GM06990 (cell line): Measurements from ENCODE around the gene ADAM12.

Source experiments
- DNase-seq: peaks from one replicate; pipeline ENCODE4 v3.0.0-alpha.2; 2011; ENCODE audit not compliant: insufficient read length; ENCODE audit errors: extremely low read depth
- H3K27me3 ChIP-seq: replicated peaks from 2 replicates; pipeline ENCODE4 v1.6.0; 2011; ENCODE audit warnings: low read length; ENCODE audit not compliant: control insufficient read depth, insufficient read depth
- H3K36me3 ChIP-seq: 2 replicates; pipeline ENCODE4 v1.5.1; 2011; ENCODE audit warnings: low read length; ENCODE audit not compliant: control insufficient read depth, insufficient read depth
- H3K4me3 ChIP-seq: replicated peaks from 2 replicates; pipeline ENCODE4 v1.5.1; 2011; ENCODE audit warnings: low read depth, mild to moderate bottlenecking, control low read depth, low read length
- CTCF ChIP-seq: IDR thresholded peaks from 2 replicates; pipeline ENCODE4 v1.5.1; 2011; ENCODE audit warnings: low read length, control low read depth, mild to moderate bottlenecking, inconsistent platforms; ENCODE audit not compliant: insufficient read depth, poor library complexity, severe bottlenecking

The ADAM12 gene

DNA sequence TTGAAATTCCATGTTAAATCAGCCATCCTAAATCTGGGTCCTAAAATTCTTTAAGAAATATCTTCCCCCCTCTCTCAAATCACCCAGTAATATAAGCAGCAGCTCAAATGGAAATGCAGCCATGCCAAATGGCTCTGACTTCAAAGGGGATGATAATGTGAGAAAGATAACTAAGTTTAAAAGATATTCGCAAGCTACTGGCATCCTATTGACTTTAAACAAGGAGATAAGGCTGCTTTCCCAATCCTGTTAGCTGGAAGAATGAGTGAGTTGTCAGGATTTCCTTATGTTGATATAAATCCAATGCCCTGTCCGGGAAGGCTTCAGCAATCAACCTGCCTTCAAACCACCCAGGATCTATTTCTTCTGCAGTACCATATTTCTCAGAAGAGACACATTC lies 320.0 kb downstream of the ADAM12 start:
- TF ChIP-seq CTCF, result no peak
- Histone ChIP-seq H3K27me3 (no peaks in the 10 kb centered on the region), H3K36me3 (no peaks in the 10 kb centered on the region), H3K4me3 (no peak overlapping the region)
- DNase-seq, result no peak

GRCh38 chr10:126066456-126066855 lies 321.8 kb downstream of the ADAM12 start:
- no peak for DNase-seq
- no peak for TF ChIP-seq CTCF
- Histone ChIP-seq H3K4me3 (no peak overlapping the region), H3K36me3 (no peaks in the 10 kb centered on the region), H3K27me3 (no peaks in the 10 kb centered on the region)

DNA sequence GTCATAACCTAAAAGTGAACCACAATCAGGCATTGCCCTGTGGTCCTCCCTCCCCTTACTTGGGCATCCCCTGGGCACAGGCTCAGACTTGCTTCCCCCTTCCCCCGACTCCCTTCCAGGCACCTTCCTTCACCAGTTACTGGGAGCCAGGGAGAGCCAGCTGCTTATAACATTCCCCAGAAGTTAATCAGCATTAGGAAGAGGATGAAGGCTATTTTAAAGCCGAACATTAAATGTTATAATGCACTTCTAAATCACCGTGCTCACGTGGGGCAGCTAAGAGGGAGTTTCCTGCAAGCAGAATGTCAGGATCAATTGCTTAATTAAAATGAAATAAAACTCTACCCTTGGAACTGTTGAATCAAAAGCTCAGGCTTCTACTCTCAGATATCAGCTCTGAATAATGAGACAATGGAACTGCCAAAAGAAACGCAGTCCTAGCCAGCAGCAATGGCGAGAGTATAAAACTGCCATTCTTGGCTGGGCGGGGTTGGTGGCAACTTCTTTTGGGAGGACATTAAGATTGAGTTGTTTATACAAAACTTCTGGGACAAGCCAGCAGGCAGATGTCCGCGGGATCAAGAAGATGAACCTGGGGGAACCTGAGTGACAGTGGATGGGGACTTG lies 322.4 kb downstream of the ADAM12 start:
- DNase-seq, result no peak
- no peaks in the 10 kb centered on the region for H3K27me3 ChIP-seq
- TF ChIP-seq CTCF, result no peak
- H3K4me3 ChIP-seq, result no peak overlapping the region
- no peaks in the 10 kb centered on the region for H3K36me3 ChIP-seq

DNA sequence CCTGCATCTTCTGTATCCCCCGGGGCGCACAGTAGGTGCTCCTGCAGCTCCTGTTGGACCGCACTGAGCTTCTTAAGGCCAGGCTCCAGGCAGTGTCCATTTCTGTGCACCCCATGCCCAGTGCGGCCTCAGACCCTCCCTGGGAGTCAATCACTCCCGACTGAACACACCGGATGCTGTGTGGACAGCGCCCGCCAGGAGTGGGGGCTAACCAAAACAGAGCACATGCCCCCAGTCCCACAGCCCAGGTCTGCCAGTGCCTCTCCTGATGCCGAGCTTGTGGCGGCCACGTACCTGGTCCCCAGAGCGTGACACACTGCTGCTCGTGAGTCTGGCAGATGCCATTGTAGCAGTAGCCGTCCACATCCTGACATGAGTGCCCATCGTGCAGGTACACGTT lies 323.8 kb downstream of the ADAM12 start:
- no peak for DNase-seq
- no peak overlapping the region for H3K4me3 ChIP-seq
- no peak for TF ChIP-seq CTCF
- H3K36me3 ChIP-seq, result no peaks in the 10 kb centered on the region
- H3K27me3 ChIP-seq, result no peaks in the 10 kb centered on the region; the same call in 1 of the 2 replicates

GRCh38 chr10:126063353-126063791 lies 324.9 kb downstream of the ADAM12 start:
- DNase-seq, result no peak
- no peak overlapping the region for H3K4me3 ChIP-seq
- H3K27me3 ChIP-seq, result no peaks in the 10 kb centered on the region; the same call in 1 of the 2 replicates
- H3K36me3 ChIP-seq, result no peaks in the 10 kb centered on the region
- no peak for TF ChIP-seq CTCF
